ENCODE measurements around the gene TMEM123. TPM values are rescaled to one million over a fixed set of nuclear protein-coding genes. Genes with fewer than 3 reads are reported as not detected.

The TMEM123 gene
- total and polyA plus RNA-seq, 2 of the 4 experiments (the other 2 are of a cell fraction), result 96.9 to 127 TPM

- no peak overlapping the region for H4K91ac ChIP-seq (ENCODE audit: insufficient read depth, low read depth, low read length)
- no peak overlapping the region for H3K27ac ChIP-seq (ENCODE audit: insufficient read depth, low read length)
- H2BK5ac ChIP-seq (ENCODE audit: low read depth, low read length, poor library complexity, severe bottlenecking), result no peak overlapping the region
- H2AK5ac ChIP-seq (ENCODE audit: low read depth, low read length), result no peak overlapping the region
- no peak overlapping the region for H2BK20ac ChIP-seq (ENCODE audit: low read depth, low read length)
- no peak overlapping the region for H3K4me3 ChIP-seq (ENCODE audit: insufficient read depth, low read depth, low read length)
- intact Hi-C loops (cut with micrococcal nuclease), result loop anchor here (5.0 kb wide), 1 partner anchor 39 kb away; no protein-coding TSS in a partner anchor
- no peak overlapping the region for H2BK120ac ChIP-seq (ENCODE audit: low read depth, low read length)
- dilution Hi-C loops (cut with HindIII; ENCODE audit: low sequenced_read_pairs, unreplicated experiment), result no loop called here
- no peak overlapping the region for H2AFZ ChIP-seq (replicated peaks; ENCODE audit: low read length, poor library complexity)
- ATAC-seq (ENCODE audit: low read depth) (no peak), DNase-seq (no peak)
- H3K4ac ChIP-seq (ENCODE audit: low read depth, low read length), result no peak overlapping the region
- no peak overlapping the region for H3K9ac ChIP-seq (ENCODE audit: low read depth, low read length)
- ChIA-PET POLR2A (ENCODE audit: unreplicated experiment) (no interaction called here), CTCF (no interaction called here)
- no CpG with 5 or more reads among the region's 2 CpGs for WGBS, 2 experiments (ENCODE audit: extremely low coverage in 2 of 2, insufficient read length in 1 of 2)
- H2AK9ac ChIP-seq (replicated peaks; ENCODE audit: low read depth, low read length, poor library complexity), result no peak overlapping the region
- no peak overlapping the region for H3K14ac ChIP-seq (replicated peaks; ENCODE audit: low read depth, low read length)
- peaks cover 14% of the 10 kb centered on the region for H4K20me1 ChIP-seq (ENCODE audit: insufficient read depth, low read length)
- no peak for TF ChIP-seq ELK1 (IDR thresholded peaks at IDR 0.05; ENCODE audit: borderline replicate concordance, low read depth, low read length)
- no peak for TF ChIP-seq CEBPB (IDR thresholded peaks at IDR 0.05; ENCODE audit: low read depth, low read length)
- no peak for TF ChIP-seq CTCF (conservative IDR thresholded peaks at IDR 0.05; ENCODE audit: low read depth, low read length)
- no peak for TF ChIP-seq SMC3 (IDR thresholded peaks at IDR 0.05; ENCODE audit: low read depth, low read length)
- no peak for TF ChIP-seq NFE2L2 (IDR thresholded peaks at IDR 0.05; ENCODE audit: low read depth, low read length)
- TF ChIP-seq BHLHE40 (IDR thresholded peaks at IDR 0.05; ENCODE audit: low read depth, low read length), result no peak
- no peak for TF ChIP-seq FOS (IDR thresholded peaks at IDR 0.05; ENCODE audit: low read depth, low read length)
- TF ChIP-seq MAZ (IDR thresholded peaks at IDR 0.05; ENCODE audit: borderline replicate concordance, low read depth, low read length), result no peak
- no peak for TF ChIP-seq RFX5 (IDR thresholded peaks at IDR 0.05; ENCODE audit: low read depth, low read length)
- no peak for TF ChIP-seq MAFK (IDR thresholded peaks at IDR 0.05; ENCODE audit: low read depth, low read length)
- TF ChIP-seq RAD21 (IDR thresholded peaks at IDR 0.05; ENCODE audit: low read length), result no peak
- peaks cover 2% of the 10 kb centered on the region for H3K4me1 ChIP-seq (ENCODE audit: control insufficient read depth, insufficient read depth, low read length)
- H3K79me1 ChIP-seq (ENCODE audit: low read depth in 1 of 2, low read length in 2 of 2), result peaks cover 19 to 53% of the 10 kb centered on the region in 2 experiments
- BruUV-seq (replicated peaks), result no TSS peak
- no peak overlapping the region for H3K18ac ChIP-seq (ENCODE audit: low read depth, low read length)
- in situ Hi-C loops (cut with MboI; ENCODE audit: low sequenced_read_pairs), result loop anchor here (25.0 kb wide), 1 partner anchor 111 kb away; no protein-coding TSS in a partner anchor
- H3K23ac ChIP-seq (ENCODE audit: low read depth, low read length), result no peak overlapping the region
- H3K27me3 ChIP-seq (ENCODE audit: control insufficient read depth, insufficient read depth, low read length), result no peaks in the 10 kb centered on the region
- no peak overlapping the region for H2BK15ac ChIP-seq (ENCODE audit: low read depth, low read length)
- peaks cover 3% of the 10 kb centered on the region; the same call in 1 of the 2 replicates for H3K9me1 ChIP-seq (ENCODE audit: insufficient read depth, low read length)
- no peaks in the 10 kb centered on the region for H3K9me3 ChIP-seq (ENCODE audit: control insufficient read depth, insufficient read depth, low read length)
- H4K5ac ChIP-seq (ENCODE audit: low read depth, low read length), result no peak overlapping the region
- peaks cover 28% of the 10 kb centered on the region for H3K36me3 ChIP-seq (ENCODE audit: control insufficient read depth, insufficient read depth, low read length)
- H3K56ac ChIP-seq (ENCODE audit: extremely low read depth, insufficient read depth, low read length), result no peak overlapping the region
- H3K4me2 ChIP-seq (ENCODE audit: low read depth, low read length), result no peak overlapping the region
- no peak overlapping the region for H4K8ac ChIP-seq (ENCODE audit: low read depth in 2 of 2, low read length in 2 of 2)
Observed at GRCh38 chr11:102398297-102398696, 54.3 kb downstream of the TMEM123 start.
